ENCODE results near the gene HBA2.
"Not testable (repeated sequence)": the region's sequence is repeated elsewhere in the genome, so short reads cannot be mapped to it uniquely, and the experiment has no call there.

Gene HBA2

DNA sequence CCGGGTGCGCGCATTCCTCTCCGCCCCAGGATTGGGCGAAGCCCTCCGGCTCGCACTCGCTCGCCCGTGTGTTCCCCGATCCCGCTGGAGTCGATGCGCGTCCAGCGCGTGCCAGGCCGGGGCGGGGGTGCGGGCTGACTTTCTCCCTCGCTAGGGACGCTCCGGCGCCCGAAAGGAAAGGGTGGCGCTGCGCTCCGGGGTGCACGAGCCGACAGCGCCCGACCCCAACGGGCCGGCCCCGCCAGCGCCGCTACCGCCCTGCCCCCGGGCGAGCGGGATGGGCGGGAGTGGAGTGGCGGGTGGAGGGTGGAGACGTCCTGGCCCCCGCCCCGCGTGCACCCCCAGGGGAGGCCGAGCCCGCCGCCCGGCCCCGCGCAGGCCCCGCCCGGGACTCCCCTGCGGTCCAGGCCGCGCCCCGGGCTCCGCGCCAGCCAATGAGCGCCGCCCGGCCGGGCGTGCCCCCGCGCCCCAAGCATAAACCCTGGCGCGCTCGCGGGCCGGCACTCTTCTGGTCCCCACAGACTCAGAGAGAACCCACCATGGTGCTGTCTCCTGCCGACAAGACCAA lies at the start of gene HBA2:
Gene HBA2, plus strand, starts transcription at position 503 of the 568 bp plus-strand sequence. Its CDS starts 37 bp downstream, at position 540.
- not testable (repeated sequence) for DNase-seq

- not testable (repeated sequence) for DNase-seq
Observed at GRCh38 chr16:123558-124350, 48.9 kb upstream of the HBA2 start.

DNA sequence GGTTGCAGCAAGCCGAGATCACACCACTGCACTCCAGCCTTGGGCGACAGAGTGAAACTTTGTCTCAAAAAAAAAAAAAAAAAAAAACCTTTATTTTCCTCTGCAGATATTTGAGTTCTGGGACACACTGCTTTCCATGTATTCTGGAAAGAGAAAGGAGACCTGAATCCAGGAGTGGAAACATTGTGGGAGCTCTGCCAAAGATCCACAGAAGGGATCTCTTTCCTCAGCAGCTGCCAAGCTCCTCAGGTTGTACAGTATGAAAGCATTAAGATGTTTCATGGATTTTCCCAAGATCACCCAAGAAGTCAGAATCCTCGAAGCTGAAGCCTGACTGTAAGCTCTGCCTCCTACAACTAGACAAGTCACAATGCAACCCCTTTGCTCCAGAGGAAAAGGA lies 47.7 kb upstream of the HBA2 start:
- DNase-seq: no peak

- no peak for DNase-seq
Observed at GRCh38 chr16:129075-129474, 43.6 kb upstream of the HBA2 start.

DNA sequence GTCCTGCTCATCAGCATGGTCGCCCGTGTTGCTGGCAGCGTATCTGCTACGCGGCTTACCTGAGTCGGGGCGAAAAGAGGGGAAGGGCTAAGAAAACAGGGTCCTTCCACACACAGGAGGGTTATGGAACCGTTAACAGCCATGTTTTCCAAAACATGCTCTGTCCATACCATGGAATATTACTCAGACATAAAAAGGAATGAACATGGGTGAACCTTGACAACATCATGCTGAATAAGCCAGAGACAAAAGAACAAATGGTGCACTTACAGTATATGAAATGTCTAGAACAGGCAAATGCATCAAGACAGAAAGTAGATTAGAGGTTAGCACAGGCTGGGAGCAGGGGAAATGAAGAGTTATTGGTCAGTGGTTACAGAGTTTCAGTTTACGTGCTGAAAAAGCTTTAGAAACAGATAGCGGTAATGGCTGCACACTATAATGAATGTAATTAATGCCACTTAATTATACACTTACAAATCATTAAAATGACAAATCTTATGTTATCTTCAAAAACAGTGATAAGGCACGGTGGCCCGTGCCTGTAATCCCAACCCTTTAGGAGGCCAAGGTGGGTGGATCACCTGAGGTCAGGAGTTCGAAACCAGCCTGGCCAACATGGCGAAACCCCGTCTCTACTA lies 42.0 kb upstream of the HBA2 start:
- DNase-seq: no peak

- no peak for DNase-seq
Observed at GRCh38 chr16:132120-132519, 40.6 kb upstream of the HBA2 start.

GRCh38 chr16:133716-134115 lies 39.0 kb upstream of the HBA2 start:
- DNase-seq: no peak

GRCh38 chr16:138049-138417 lies 34.6 kb upstream of the HBA2 start:
- DNase-seq: no peak

GRCh38 chr16:140175-140857 lies 32.4 kb upstream of the HBA2 start:
- DNase-seq: no peak

- no peak for DNase-seq
Observed at GRCh38 chr16:142405-142967, 30.2 kb upstream of the HBA2 start.

GRCh38 chr16:143047-143446 lies 29.6 kb upstream of the HBA2 start:
- no peak for DNase-seq

GRCh38 chr16:143456-143855 lies 29.2 kb upstream of the HBA2 start:
- DNase-seq: no peak

GRCh38 chr16:144797-145252 lies 27.9 kb upstream of the HBA2 start:
- DNase-seq: no peak

- DNase-seq: no peak
Observed at GRCh38 chr16:146646-147045, 26.0 kb upstream of the HBA2 start.

GRCh38 chr16:149024-149660 lies 23.5 kb upstream of the HBA2 start:
- DNase-seq: no peak

- no peak for DNase-seq
Observed at GRCh38 chr16:152141-153128, 20.2 kb upstream of the HBA2 start, which contains the start of gene HBZ. Gene HBZ, plus strand, starts transcription at chr16:152644. Its CDS starts 266 bp downstream, at chr16:152910.

DNA sequence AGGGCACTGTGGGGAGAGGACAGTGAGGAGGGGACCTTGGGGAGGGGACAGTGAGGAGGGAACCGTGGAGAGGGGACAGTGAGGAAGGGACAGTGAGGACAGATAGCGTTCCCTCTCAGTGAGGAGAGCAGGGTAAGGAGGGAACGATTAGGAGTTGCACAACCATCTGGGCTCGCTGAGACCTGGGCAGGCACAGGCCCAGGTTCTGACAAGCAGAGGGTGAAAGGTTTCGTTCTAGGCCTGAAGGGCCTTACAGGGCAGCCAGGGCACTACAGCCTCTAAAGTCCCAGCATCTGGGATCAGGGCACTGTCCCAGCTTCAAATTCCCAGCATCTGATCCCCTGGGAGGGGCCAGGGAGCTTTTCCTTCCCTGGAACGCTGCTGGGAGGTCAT lies 19.6 kb upstream of the HBA2 start:
- not testable (repeated sequence) for DNase-seq

GRCh38 chr16:153550-154216 lies 19.0 kb upstream of the HBA2 start:
- DNase-seq: not testable (repeated sequence)

DNA sequence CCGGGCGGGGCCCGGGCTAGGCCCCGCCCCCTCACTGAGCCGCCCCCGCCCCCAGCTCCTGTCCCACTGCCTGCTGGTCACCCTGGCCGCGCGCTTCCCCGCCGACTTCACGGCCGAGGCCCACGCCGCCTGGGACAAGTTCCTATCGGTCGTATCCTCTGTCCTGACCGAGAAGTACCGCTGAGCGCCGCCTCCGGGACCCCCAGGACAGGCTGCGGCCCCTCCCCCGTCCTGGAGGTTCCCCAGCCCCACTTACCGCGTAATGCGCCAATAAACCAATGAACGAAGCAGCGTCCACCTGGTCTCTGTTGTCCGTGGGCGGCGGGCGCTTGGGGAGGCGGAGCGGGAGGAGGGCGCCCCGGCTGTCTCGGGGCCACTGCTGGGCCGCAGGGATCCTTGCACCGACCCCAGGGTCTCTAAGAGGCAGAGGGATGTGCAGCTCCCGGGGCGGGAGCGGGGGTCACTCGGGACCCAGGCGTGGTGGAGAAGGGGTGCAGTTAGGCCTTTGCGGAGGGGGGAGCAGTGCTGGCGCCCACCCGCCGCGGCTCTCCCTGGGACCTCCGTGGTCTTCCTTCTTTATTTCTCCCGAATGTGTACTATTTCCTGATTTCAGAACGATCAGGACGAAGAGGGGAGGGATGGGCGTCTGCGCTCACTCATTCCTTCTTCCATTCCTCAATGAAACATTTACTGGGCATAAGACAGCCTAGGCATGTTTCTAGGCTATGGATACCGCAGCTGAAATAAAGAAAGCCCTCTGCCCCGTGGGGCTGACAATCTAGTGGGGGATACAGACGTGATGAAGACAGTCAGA lies 18.3 kb upstream of the HBA2 start:
- no peak for DNase-seq

DNA sequence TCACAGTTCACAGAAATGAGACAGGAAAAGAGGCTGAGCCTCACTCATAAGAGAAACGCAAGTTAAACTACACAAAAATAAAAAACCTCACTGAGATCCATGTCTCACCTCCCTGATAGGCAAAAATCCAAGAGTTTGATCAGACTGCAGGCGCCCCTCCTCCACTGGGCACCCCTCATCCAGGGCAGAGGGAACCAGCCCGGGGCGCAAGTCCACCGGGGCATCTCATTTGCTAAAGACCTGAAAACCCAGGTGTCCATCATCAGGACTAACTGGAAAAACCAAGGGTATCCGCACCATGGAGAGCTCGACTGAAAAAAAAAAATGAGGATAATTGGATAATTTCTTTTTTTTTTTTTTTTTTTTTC lies 17.7 kb upstream of the HBA2 start:
- no peak for DNase-seq

All from SHP77 (cell line).